Occipital lobe (tissue), 2 donors: Measurements from ENCODE around the gene FAM216A. TPM values are rescaled to one million over a fixed set of nuclear protein-coding genes. Genes with fewer than 3 reads are reported as not detected.
"Not testable (repeated sequence)": the region's sequence is repeated elsewhere in the genome, so short reads cannot be mapped to it uniquely, and the experiment has no call there.

Source experiments
- DNase-seq: peaks from one replicate; lab custom pipeline; 2025; lab: John Stamatoyannopoulos, UW
- total RNA-seq: library from RNA; depleted of rRNA; stranded (reverse); fragments of >200 nt; gene quantifications from one replicate; pipeline ENCODE4 v1.2.3, GENCODE V29; 2014

Gene FAM216A
- total RNA-seq, 1 donor from 2014 or later, result 39.5 TPM

GRCh38 chr12:110498984-110499706 lies 30.5 kb downstream of the FAM216A start:
- no peak for DNase-seq

- no peak for DNase-seq
Measured at GRCh38 chr12:110501399-110501751, 32.7 kb downstream of the FAM216A start.

- peak; percentile 96 for DNase-seq
Measured at GRCh38 chr12:110501752-110502738, 33.4 kb downstream of the FAM216A start, which contains the start of the genes RAD9B and VPS29. TSS of gene RAD9B (plus strand) at chr12:110502331. CDS start at chr12:110502338, 7 bp downstream. TSS of gene VPS29 (minus strand) at chr12:110502111. CDS start at chr12:110502051, 60 bp downstream.

GRCh38 chr12:110503432-110503831 lies 34.8 kb downstream of the FAM216A start:
- no peak for DNase-seq

GRCh38 chr12:110505332-110505731 lies 36.7 kb downstream of the FAM216A start:
- no peak for DNase-seq

GRCh38 chr12:110508071-110508586 lies 39.5 kb downstream of the FAM216A start:
- DNase-seq, result no peak

GRCh38 chr12:110513842-110514241 lies 45.2 kb downstream of the FAM216A start:
- DNase-seq, result no peak

- DNase-seq, result no peak
Measured at GRCh38 chr12:110514363-110514762, 45.7 kb downstream of the FAM216A start.

- DNase-seq, result no peak
Measured at GRCh38 chr12:110516995-110517394, 48.4 kb downstream of the FAM216A start.

GRCh38 chr12:110518014-110518413 lies 49.4 kb downstream of the FAM216A start:
- DNase-seq, result not testable (repeated sequence)

GRCh38 chr12:110520876-110521712 lies 52.4 kb downstream of the FAM216A start:
- not testable (repeated sequence) for DNase-seq

- DNase-seq, result no peak
Measured at GRCh38 chr12:110528277-110528839, 59.7 kb downstream of the FAM216A start.

GRCh38 chr12:110530511-110530910 lies 61.9 kb downstream of the FAM216A start:
- no peak for DNase-seq

- DNase-seq, result no peak
Measured at GRCh38 chr12:110531741-110532333, 63.2 kb downstream of the FAM216A start.

GRCh38 chr12:110532644-110533043 lies 64.0 kb downstream of the FAM216A start:
- no peak for DNase-seq

GRCh38 chr12:110533607-110534006 lies 65.0 kb downstream of the FAM216A start:
- no peak for DNase-seq

- DNase-seq, result no peak
Measured at GRCh38 chr12:110534811-110535210, 66.2 kb downstream of the FAM216A start.

GRCh38 chr12:110536834-110537604 lies 68.4 kb downstream of the FAM216A start:
- no peak for DNase-seq

- DNase-seq, result no peak
Measured at GRCh38 chr12:110537605-110538409, 69.2 kb downstream of the FAM216A start.
